Inflammatory macrophage treated with lipopolysaccharide for 1 hour (primary cell): ENCODE results near the gene UCKL1.
A peak's percentile ranks its signal among the peaks of the same experiment; 100 is the strongest.

Experiments used
- DNase-seq, 2 donors: peaks; one replicate each; pipeline ENCODE4 v3.0.0-alpha.2; 2020 to 2022

The UCKL1 gene

DNA sequence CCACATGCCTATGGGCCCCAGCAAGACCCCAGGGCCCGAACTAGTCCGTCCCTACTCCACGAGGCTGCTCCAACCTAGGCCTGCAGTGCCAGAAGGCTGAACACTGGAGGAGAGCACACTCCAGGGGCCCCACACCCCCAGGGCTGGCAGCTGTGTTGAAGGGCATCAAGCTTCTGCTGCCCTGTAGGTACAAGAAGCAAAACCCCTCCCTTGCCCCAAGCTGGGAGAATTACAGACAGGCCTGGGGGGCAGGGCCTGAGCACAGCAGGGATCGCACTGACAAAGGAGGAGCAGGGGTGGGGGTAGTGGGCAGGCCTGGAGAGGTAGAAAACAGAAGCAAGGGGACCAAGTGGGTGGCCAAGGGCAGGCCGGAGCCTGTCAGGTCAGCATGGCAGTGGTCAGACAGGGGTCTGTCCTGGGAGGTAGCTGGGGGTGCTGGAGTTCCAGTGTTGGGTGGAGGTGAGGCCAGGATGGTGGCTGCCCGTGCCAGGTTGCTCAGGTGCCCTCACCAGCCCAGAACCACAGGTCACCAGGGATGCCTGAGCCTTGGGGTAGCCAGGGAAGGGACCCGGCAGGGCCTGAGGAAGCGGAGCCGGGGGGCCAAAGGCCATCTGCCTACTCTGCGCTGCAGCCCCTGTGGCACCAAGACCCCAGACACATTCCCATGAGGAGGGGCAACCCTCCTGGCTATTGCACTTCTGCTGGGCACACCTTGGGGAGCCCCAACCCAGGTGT is 2.9 kb upstream of the UCKL1 start:
- no peak for DNase-seq

DNA sequence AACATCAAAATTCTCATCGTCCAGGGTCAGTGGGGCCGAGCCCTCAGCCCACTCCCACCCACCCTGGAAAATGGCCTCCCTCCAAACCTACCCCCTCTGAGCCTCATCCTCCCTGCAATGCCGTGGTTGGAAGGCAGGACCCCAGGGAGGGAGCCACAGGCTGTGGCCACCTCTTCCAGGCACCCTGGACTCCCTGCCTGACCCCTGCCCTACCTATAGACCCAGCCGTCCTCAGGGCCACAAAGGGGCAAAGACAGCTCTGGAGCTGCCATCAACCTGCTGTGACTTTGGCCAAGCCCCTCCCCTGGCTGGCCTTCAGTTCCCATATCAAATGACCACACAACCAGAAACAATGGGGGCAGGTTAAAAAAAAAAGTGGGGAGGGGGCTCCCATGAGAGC is 2.3 kb upstream of the UCKL1 start:
- no peak for DNase-seq

DNA sequence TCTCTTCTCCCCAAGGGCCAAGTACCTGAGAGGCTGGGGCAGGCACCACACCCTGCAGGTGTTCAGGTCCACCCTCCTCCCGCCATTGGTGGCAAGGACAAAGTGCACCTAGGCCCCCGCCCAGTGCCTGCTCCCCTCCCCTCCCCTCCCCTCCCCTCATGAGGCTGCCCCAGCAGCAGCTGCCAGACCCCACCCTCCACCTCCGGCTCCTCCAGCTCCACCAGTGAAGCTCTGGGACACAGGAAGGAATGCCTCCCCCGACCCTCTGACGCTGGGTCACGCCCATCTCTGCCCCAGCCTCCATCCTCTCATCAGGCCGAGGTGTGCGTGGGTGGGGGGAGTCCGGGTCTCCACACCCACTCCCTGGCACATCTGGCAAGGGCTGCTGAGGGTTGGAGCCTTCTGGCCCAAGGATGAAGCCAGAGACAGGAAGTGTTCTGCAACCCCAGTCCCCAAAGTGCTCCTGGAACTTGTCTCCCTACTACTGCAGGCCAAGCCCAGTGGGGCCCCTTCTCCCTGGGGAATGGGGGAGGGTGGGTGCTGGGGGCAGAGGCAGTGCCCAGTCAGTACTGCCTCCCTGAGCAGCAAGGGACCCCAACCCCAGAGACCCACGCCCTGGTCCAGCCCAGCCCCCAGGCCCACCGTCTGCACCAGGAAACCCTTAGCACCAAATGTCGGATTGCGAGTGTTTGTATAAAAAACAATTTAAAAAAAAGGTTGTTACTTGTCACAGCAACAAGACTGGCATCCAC is 1.6 kb upstream of the UCKL1 start:
- peak; percentile 56 to 90 for DNase-seq

DNA sequence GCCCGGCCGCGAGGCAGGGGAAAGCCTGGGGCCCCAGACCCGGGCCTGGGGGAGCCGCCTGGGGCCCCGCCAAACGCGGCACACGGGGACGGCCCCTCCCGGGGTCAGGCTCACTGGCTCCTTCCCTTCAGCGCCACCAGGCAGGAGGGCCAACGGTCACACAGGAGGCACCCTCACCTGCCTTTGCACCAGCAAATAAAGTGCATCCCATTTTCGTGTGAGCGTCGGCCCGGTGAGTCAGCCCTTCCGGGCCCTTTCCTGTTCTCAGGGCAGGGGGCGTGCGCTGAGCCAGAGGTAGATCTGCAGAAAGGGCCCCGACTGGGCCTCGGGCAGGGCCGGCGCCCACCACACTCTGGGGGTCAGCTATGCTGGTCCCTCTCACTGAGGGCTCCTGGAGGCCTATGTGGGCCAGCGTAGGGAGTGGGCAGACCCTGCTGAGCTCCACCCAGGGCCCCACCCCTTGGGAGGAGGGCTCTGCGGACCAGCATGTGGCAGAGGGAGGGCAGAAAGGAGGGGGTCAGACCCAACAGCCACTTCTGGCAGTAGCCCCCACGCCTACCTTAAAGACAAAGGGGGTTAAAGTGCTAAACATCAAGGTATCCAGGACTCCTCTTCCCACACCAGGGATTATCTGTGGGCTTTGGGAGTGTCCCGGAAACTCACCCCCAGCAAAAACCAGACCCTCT is 931 bp upstream of the UCKL1 start:
- peak in 1 of 2 donors; percentile 44 for DNase-seq

DNA sequence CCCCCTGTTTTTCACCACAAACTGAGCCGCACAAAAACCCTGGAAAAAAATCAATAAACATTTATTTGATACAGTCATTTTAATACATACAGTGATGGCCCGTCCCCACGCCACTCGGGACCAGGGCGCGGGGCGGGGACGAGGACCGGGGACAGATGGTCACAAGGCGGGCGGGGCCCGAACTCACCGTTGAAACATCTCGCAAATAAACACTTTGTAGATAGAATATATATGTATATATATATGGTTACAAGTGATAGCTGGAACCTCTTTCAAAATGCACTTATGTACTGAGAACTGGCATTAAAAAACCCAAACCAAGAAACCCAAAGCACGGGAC is 418 bp upstream of the UCKL1 start:
- no peak for DNase-seq

DNA sequence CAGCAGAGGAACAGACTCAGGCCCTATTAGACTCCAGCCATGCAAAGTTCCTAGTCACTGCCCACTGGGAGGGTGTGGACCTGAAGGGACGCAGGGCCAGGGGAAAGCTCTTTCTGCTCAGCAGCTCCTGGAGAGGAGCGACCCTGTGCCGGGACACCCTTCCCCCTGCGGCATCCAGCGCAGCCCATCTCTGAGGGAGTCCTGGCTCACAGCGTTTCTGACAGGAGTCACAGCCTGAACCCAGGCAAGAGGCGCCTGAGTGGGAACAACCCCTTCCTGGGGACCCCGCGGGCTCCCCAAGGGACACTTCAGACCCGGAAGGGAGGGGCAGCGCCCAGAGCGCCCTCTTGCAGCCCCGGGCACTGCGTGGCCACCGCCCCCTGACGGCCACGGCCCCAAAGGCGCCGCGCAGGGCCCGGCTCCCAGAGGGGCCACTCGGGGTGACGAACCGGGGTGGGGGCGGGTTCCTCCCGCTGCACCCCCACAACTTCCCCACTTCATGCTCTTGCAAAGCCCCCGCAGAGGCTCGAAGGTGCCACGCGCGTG is 862 bp downstream of the UCKL1 start:
- peak; percentile 41 to 42 for DNase-seq

DNA sequence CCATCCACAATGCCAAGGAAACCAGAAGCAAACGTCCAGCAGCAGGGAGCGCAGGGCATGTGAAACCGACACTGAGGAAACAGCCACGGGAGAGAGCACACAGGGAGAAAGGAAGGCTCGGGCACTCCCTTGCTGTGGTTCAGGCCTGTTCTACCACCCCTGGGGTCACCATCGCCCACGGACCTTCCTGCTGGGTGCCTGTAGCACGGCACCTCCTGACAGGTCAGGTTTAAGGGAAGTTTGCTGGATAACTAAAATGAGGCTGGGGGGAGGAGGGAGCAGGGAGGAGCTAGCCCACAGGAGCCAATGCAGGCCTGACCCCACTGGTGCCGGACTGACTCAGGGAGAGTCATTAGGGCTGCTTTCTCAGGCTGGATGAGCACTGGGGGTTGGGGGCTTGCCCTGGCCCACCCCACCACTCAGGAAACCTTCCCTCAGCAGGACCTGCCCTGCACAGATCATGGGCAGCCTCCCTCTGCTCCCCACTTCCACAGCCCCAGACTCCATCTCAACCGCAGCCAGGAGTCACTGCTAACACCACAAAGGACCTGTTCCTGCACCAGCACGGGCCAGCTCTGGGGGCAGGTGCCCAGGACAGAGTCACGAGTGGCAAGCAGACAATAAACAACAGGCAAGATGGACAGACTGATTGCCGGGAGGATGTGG is 2.3 kb downstream of the UCKL1 start:
- no peak for DNase-seq

DNA sequence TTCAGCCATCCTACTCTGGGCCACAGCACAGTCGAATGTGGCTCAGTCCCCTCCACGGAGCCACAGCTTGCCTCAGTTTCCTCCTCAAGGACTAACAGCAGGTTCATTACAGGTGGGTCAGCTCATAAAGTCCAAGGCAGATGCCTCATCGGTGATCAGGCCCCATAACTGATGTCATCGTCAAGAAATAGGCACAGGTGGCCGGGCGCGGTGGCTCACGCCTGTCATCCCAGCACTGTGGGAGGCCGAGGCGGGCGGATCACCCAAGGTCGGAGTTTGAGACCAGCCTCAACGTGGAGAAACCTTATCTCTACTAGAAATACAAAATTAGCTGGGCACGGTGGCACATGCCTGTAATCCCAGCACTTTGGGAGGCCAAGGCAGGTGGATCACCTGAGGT is 3.4 kb downstream of the UCKL1 start:
- no peak for DNase-seq

DNA sequence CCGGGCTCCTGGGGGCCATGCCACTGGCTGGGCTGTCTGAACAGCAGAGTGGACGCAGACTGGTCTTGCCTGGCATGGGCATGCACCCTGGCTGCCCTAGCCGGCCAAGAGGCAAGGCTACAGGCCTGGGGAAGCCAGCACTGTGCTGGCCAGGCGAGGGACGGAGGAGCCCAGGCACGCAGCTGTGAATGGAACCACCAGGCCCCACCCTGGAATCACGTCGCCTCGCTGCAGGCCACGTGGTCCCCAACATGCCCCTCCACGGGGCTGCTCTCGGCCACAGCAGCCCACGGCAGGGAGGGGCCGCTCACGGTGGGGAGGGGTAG is 4.0 kb downstream of the UCKL1 start:
- no peak for DNase-seq

DNA sequence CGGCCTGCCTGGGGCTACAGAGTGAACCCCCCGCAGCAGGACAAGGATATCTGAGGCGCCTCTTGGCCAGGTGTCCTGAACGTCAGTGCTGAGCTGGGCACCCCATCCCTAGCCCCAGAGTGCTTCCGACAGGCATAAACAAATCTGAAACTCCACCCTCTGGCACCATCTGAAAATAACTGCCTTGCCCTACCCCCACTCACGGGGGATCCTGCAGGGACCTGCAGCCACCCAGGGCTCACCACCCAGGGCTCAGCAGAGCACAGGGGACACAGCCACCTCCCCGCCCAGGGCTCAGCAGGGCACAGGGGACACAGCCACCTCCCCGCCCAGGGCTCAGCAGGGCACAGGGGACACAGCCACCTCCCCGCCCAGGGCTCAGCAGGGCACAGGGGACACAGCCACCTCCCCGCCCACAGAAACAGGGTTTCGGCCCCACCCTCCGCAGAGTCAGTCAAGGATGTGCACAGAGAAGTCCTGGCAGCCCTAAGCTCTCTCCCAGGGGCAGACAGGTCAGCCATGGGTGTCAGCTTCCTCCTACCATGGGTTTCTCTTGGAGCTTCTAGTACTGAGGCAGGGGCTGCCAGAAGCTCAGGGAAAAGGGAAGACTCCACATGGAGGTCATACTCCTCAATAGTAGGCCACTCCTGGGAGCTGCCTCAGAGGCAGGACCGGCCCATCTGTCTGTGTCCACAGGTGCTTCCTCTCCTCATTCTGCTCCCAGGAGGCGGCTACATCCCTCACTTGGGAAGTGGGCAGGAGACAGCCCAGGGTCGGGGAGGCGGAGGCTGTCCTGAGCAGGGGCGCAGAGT is 4.6 kb downstream of the UCKL1 start:
- DNase-seq: no peak

DNA sequence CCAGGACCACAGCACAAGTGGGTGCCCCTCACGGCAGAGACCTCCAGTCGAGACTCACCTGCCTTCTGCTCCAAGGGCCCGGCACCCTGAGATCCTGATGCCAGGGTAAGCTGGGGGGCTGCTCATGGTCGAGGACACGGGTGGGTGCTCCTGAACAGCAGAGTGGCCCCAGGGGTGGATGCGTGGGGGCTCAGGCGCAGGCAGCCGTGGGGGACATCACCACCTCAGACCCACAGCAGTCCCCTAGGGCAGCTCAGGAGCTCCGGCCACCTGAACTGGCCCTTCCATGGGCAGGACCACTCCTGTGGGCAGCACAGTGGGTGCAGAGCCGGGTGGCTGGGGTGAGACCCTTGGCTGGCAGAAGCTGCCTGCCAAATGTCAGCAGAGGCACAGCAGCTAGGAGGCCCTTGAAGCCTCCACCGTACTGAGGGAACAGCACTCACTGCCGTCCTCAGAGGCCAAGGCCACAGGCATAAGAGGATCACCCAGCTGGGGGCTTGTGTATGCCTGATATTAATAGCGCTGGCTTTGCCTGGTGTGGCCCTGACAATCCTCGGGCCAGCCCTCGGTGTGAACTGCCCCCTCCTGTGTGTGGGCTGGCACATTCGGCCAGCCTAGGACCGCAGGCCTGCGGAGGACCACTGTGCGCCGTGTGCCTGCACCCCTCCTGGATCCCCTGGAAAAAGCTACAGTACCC is 5.4 kb downstream of the UCKL1 start:
- no peak for DNase-seq

DNA sequence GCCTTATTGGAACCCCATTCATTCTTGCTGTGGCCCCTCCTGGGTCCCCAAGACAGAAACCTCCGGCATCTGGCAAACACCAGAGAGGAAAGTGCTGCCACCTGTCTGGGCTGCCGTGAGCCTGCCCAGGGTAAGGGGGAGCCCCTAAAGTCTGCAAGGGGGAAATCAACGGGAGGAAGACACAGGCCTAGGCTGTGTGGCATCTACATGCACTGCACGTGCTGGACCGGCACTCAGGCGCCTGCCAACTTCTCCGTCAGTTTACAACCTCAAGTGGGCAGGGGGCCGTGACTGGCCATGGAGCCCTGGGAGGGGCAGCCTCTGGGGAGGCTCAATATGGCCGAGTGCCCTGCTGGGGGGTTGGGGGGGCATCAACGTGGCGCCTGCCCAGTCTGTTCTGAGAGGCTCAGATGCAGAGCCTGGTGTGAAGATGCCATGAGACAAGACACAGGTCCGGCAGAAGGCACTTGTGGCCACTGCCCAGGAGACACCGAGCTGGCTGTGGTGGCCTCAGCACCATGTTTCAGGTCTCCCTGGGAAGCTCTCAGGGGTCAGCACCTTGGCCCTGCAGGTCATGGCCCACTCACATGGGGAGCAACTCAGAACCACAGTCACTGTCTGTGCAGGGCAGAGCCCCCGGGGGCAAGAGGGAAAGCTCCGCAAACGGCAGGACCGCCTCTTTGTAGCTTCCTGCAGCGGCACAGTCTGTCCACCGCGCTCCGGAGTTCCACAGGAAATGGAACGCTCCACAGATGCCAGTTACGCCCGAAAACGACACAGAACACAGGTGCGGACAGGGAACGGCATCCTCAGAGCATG is 8.4 kb downstream of the UCKL1 start:
- DNase-seq: no peak

DNA sequence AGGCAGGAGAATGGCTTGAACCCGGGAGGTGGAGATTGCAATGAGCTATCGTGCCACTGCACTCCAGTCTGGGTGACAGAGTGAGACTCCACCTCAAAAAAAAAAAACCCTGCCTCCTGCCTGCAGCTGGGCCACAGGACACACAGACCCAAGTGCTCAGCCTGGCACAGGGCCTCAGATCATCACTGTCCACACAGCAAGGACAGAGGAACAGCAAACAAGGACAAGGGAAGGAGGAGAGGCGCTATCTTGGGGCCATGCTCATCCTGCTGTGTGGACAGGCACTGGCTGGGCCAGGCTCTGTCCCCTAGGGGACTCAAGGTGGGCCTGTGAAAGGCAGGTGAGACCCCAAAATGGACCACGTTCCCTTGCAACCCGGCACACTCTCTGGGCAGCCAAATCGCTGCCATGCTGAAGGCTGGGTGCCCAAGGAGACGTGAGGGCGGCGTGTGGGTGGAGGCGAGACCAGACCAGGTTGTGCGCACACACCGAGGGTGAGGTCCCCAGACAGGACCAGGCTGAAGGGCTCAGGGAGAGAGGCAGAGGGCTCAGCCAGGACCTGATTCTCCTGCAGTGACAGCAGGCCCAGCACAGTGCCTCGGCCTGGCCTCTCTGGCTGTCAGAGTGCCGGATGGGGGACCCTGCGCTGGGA is 9.1 kb downstream of the UCKL1 start:
- DNase-seq: no peak

DNA sequence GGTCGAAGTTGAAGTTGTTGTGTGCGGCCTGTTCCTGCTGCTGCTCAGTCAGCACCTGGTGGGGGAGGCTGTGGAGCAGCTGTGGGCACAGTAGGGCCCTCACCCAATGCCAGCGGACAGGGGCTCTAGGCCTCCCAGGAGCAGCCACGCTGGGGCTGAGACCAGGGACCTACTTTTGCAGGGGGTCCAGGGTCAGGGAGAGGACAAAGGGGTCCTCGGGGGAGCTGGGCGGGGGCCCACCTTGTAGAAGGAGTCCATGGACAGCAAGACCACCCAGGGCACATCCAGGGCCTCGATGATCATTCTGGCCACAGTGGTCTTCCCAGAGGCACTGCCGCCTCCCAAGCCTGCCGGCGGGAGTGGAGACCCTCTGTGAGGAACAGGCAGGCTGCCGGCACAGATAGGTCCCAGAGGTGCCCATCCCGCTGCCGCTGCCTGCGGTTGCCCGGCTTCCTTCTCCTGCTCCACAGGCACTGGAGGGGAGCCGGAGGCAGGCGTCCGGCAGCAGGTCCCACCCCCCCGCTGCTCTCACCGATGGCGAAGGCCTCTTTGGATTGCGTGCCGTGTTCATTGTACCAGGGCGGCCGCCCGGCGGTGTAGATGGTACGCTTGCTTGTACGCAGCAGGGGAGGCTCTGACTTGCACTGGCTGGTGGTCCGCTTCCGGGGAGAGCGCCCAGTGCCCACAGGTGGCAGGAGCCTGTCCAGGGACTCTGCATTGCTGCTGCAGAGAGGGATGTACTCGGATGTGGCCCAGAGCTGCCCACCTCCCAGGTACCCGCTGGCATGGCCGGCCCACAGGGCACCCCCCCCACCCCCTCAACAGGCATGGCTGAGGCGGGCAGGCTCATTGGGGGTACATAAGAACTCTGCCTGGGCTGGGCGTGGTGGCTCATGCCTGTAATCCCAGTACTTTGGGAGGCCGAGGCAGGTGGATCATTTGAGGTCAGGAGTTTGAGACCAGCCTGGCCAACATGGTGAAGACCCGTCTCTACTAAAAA is 10.0 kb downstream of the UCKL1 start:
- no peak for DNase-seq

DNA sequence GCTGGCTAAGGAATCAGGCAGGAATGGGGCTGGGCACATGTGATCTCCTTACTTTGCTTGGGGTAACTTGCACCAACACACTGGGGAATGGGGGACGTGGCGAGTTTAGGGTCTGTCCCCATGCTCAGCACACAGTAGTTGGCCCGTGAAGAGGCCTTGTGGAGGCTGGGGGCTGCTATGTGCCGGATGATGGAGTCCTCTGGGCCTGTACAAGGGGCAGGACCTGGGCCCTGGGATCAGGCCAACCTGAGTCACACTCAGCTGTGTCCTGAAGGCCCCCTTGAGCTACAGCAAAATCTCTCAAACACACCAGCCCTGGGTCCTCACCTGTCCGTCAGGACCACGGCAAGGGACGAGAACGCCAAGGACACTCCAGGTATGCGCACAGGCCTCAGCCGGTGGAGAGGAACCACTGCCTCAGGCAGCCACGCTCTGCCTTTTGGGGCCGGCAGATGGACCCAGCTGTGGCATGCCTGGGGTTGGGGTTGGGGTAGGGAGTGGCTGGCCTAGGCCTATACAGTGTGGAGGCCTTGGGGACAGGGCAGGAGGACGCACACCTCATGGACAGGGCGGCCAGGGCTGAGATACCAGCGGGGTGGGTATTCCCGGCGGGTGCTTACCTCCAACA is 11.1 kb downstream of the UCKL1 start:
- DNase-seq: no peak

DNA sequence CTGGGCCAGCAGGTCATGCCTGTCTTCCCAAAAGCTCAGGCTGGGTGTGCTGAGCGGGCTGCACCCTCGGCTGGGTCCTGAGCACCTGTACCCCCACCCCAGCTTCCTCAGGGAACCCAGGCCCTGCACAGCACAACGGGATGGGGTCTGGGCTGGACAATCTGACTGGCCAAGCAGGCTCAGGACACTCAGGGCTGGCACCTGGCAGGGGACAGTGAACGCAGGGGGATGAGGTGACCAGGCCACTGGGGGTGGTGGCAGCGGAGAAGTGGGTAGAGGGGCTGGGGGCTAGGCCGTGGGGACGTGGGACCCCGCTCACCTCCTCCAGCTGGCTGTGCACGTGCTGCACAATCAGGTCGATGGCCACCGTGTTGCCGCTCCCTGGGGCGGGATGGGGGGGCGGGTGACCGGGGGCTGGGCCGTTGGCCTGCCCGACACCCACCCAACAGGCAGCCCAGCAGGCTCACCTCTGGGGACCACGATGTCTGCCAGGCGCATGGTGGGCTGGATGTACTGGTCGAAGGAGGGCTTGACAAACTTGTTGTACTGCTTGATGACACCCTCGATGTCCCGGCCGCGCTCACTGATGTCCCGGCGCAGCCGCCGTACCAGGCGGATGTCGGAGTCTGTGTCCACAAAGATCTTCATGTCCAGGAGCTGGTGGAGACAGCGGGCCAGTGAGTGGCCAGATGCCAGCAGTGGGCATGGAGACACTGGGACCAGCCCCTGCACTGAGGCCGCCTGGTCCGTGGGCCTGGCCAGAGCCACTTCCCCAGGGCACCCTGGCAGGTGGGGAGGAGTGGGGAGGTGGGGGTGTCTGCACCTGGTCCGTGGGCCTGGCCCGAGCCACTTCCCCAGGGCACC is 11.9 kb downstream of the UCKL1 start:
- DNase-seq: no peak

DNA sequence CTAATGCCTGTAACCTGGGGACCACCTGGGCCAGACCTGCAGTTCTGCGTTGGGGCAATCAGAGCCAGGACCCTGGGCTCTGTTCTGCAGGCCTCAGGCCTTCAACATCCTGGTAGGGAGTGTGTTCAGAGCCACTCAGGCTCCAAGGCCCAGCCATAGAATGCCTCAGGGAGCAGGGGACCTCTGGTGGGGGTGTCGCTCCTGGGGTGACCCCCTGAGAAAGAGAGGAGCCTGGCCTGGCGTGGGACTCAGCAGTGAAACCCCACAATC is 12.5 kb downstream of the UCKL1 start:
- no peak for DNase-seq
